Activated CD8-positive, alpha-beta memory T cell treated with anti-CD3 and anti-CD28 coated beads, Interleukin-2, amount 10 ng/mL, durations not matched to agents 7 days and 5 days (primary cell): ENCODE data around the gene KRTAP5-11. TPM values are rescaled to one million over a fixed set of nuclear protein-coding genes. Genes with fewer than 3 reads are reported as not detected.
A peak's percentile ranks its signal among the peaks of the same experiment; 100 is the strongest.
"Not testable (repeated sequence)": the region's sequence is repeated elsewhere in the genome, so short reads cannot be mapped to it uniquely, and the experiment has no call there.

Experiments used
- ATAC-seq: fragments of 150-1000 bp; cut with Tn5 transposase; one replicate; pipeline ENCODE4 v1.10.0; 2021; ENCODE audit warnings: moderate library complexity
- CTCF ChIA-PET: fragments of 350-600 bp; sonication (Branson Sonifier 250); formaldehyde crosslinking; loops from one replicate; lab custom pipeline; 2021; ENCODE audit warnings: antibody characterized with exemption; lab: Charles Lee
- DNase-seq: peaks from one replicate; pipeline ENCODE4 v3.0.0-alpha.2; 2020
- H3K27ac Mint-ChIP-seq: one replicate; pipeline ENCODE4 v1.8.0; 2021; ENCODE audit warnings: mild to moderate bottlenecking, mixed read lengths
- H3K27me3 Mint-ChIP-seq: one replicate; pipeline ENCODE4 v1.8.0; 2021; ENCODE audit warnings: mixed read lengths
- H3K36me3 Mint-ChIP-seq: one replicate; pipeline ENCODE4 v1.8.0; 2021; ENCODE audit warnings: mild to moderate bottlenecking, mixed read lengths
- H3K4me1 Mint-ChIP-seq: one replicate; pipeline ENCODE4 v1.8.0; 2021; ENCODE audit warnings: mixed read lengths
- H3K4me3 Mint-ChIP-seq: one replicate; pipeline ENCODE4 v1.8.0; 2021; ENCODE audit warnings: mild to moderate bottlenecking, moderate library complexity, mixed read lengths
- H3K9me3 Mint-ChIP-seq: one replicate; pipeline ENCODE4 v1.8.0; 2022; ENCODE audit warnings: low read depth, mixed read lengths
- total RNA-seq, 2 experiments: library from RNA; stranded (reverse); gene quantifications; one replicate each; pipeline ENCODE4 v1.2.3, GENCODE V29; 2021

The KRTAP5-11 gene
- total RNA-seq, 2 experiments from 2014 or later, result not detected

DNA sequence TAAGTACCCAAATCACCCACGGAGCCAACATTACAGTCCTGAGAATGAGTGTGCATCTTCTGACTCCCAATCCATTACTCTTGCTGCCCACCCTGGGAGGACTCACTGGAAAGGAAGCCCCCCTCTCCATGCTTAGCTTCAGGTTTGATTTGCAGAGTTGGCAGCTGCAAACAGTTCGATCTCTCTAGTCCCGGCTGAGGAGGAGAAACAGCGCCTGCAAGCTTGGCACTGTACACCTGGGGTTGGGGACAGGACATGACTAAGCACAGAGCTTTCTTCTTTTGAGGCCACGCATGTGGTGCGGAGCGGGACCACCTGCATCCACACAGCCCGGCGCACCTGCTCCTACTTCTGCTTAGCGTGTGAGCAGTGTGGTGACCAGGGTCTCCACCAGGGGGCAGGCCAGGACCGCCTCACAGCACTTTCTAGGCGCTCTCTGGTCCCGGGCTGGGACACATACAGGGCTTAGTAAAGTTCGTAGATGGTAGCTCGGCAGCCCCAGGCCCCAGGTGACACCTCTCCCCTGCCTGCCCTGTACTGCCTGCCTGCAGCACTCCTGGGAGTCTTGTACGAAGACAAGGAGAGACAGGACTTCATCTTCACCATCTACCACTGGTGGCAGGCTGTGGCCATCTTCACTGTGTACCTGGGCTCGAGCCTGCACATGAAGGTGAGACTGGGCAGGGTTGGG is 22.3 kb upstream of the KRTAP5-11 start:
- peaks cover 25% of the 10 kb centered on the region for H3K27me3 Mint-ChIP-seq
- not testable (repeated sequence) for H3K27ac Mint-ChIP-seq

DNA sequence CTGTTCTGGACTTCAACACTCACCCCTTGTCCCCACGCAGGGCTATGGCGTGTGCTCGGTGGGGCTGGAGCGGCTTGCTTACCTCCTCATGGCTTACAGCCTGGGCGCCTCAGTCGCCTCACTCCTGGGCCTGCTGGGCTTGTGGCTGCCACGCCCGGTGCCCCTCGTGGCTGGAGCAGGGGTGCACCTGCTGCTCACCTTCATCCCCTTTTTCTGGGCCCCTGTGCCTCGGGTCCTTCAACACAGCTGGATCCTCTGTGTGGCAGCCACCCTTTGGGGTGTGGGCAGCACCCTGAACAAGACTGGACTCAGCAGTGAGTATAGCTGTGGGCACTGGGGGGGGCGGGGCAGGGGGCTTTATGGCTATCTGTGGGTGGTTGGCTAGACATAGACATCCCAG is 20.5 kb upstream of the KRTAP5-11 start:
- peaks cover 17% of the 10 kb centered on the region for H3K27me3 Mint-ChIP-seq
- H3K27ac Mint-ChIP-seq, H3K36me3 Mint-ChIP-seq, H3K4me1 Mint-ChIP-seq, ATAC-seq, CTCF ChIA-PET, DNase-seq, H3K9me3 Mint-ChIP-seq, H3K4me3 Mint-ChIP-seq: not testable (repeated sequence)

More for the DNA sequence above, 22.3 kb upstream of the KRTAP5-11 start:
- H3K36me3 Mint-ChIP-seq, H3K4me1 Mint-ChIP-seq, H3K4me3 Mint-ChIP-seq, H3K9me3 Mint-ChIP-seq, ATAC-seq, DNase-seq, CTCF ChIA-PET: not testable (repeated sequence)

DNA sequence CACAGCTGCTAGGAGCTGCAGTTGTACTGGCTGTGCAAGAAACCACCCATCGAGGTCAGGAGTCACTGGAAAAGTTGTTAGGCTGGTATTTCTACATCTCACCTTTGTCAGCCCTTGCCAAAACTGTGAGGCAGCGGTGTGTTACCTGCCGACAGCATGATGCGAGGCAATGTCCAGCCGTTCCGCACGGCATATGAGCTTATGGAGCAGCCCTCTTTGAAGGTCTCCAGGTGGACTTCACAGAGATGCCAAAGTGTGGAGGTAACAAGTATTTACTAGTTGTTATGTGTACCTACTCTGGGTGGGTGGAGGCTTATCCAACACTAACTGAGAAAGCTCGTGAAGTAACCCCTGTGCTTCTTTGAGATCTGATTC is 6.9 kb upstream of the KRTAP5-11 start:
- ATAC-seq, CTCF ChIA-PET, H3K36me3 Mint-ChIP-seq: not testable (repeated sequence)

DNA sequence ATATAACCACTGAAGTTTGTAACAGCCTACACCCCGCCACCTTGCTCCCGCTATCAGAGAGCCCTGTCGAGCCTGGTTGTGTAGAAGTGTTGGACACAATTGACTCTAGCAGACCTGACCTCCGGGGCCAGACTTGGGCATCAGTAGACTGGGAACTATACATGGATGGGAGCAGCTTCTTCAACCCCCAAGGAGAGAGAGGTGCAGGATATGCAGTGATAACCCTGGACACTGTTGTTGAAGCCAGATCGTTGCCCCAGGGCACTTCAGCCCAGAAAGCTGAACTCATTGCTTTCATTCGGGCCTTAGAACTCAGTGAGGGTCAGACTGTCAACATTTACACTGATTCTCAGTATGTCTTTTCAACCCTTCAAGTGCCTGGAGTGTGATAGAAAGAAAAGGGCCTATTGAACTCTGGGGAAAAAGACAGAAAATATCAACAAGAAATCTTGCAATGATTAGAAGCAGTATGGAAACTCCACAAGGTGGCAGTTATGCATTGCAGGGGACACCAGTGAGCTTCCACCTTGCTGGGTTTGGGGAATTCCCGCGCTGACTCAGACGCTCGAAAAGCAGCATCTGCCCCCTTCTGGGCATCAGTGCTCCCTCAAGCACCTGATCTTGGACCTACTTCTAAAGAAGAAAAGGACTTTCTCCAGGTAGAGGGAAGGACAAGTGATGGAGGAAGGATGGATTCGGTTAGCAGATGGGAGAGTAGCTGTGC is 6.3 kb upstream of the KRTAP5-11 start:
- ATAC-seq, H3K27me3 Mint-ChIP-seq, H3K9me3 Mint-ChIP-seq, H3K4me1 Mint-ChIP-seq, H3K36me3 Mint-ChIP-seq, CTCF ChIA-PET, H3K4me3 Mint-ChIP-seq, H3K27ac Mint-ChIP-seq: not testable (repeated sequence)
- DNase-seq, result peak; percentile 64

More for the DNA sequence above, 6.9 kb upstream of the KRTAP5-11 start:
- H3K27ac Mint-ChIP-seq, H3K9me3 Mint-ChIP-seq, H3K4me3 Mint-ChIP-seq, H3K27me3 Mint-ChIP-seq, H3K4me1 Mint-ChIP-seq, DNase-seq: not testable (repeated sequence)

DNA sequence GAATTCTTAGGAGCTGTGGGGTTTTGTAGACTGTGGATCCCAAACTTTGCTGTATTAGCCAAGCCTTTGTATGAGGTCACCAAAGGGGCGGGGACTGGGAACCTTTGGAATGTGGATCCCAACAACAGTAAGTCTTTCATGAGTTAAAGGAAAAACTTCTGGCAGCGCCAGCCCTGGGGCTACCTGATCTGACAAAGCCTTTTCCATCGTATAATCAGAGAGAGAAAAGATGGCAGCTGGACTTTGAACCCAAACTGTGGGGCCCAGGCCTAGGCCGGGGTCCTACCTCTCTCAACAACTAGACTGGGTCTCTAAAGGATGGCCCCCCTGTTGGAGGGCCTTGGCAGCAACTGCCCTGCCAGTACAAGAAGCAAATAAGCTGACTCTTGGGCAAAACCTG is 5.6 kb upstream of the KRTAP5-11 start:
- CTCF ChIA-PET, H3K27me3 Mint-ChIP-seq, H3K9me3 Mint-ChIP-seq, DNase-seq, H3K36me3 Mint-ChIP-seq, H3K27ac Mint-ChIP-seq, H3K4me1 Mint-ChIP-seq, H3K4me3 Mint-ChIP-seq, ATAC-seq: not testable (repeated sequence)

DNA sequence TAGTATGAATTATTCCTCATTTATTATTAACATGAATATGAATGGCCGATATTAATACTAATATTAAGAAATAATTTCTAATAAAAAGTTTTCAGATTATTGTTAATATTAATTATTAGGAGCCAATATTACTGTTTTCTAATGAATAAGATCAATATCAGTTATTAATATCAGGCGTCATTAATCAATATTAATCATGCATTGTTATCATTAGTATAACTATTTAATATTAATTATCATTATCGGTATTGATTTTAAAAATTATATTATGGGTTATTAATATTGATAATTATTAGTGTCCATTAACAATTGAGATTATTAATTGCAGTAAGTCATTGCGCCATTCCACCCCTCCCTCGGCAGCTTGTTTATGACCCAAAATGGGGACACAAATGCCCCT is 3.0 kb upstream of the KRTAP5-11 start:
- H3K36me3 Mint-ChIP-seq, H3K27me3 Mint-ChIP-seq, H3K27ac Mint-ChIP-seq, H3K9me3 Mint-ChIP-seq, DNase-seq, ATAC-seq, CTCF ChIA-PET, H3K4me3 Mint-ChIP-seq, H3K4me1 Mint-ChIP-seq: not testable (repeated sequence)

DNA sequence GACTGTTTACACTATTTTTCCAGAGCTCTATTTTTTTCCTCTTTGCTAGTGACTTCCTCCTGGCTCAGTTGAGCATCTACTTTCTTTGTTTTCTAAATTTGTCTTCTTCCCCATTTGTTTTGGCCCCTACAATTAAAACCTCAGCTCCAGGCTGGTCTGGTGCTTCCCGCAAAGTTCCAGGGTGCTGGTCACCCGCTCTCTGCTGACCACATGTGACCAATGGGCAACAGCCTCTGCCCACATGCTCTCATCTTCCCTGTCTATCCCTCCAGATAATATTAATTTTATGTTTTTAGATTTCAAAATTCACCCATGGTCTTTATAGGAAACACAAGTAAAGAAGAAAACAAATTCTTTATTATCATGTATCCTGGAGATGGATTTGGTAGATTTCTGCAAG is 294 bp upstream of the KRTAP5-11 start:
- H3K4me3 Mint-ChIP-seq, ATAC-seq, H3K9me3 Mint-ChIP-seq, H3K27ac Mint-ChIP-seq, DNase-seq, H3K36me3 Mint-ChIP-seq, H3K4me1 Mint-ChIP-seq, CTCF ChIA-PET: not testable (repeated sequence)
- peaks cover 15% of the 10 kb centered on the region for H3K27me3 Mint-ChIP-seq

DNA sequence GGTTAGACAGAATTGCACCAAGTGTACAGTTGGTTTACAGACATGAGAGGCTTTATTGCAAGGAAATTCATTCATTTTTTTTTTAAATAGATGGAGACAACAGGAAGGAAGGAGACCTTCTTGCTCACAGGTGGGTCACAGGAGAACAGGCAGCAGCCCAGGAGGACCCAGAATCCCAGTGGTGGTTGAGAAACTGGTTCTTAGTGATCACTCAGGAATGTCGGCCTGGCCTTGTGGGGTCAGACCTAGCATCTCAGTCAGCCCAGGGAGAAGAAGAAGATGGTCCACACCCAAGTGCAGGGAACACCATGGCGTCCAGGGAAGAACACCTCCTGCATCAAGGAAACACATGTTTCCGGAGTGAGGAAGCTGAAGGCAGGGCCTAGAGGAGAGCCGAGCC is 849 bp downstream of the KRTAP5-11 start:
- CTCF ChIA-PET, result no interaction called here
- no peak overlapping the region for H3K27ac Mint-ChIP-seq
- no peak for ATAC-seq

DNA sequence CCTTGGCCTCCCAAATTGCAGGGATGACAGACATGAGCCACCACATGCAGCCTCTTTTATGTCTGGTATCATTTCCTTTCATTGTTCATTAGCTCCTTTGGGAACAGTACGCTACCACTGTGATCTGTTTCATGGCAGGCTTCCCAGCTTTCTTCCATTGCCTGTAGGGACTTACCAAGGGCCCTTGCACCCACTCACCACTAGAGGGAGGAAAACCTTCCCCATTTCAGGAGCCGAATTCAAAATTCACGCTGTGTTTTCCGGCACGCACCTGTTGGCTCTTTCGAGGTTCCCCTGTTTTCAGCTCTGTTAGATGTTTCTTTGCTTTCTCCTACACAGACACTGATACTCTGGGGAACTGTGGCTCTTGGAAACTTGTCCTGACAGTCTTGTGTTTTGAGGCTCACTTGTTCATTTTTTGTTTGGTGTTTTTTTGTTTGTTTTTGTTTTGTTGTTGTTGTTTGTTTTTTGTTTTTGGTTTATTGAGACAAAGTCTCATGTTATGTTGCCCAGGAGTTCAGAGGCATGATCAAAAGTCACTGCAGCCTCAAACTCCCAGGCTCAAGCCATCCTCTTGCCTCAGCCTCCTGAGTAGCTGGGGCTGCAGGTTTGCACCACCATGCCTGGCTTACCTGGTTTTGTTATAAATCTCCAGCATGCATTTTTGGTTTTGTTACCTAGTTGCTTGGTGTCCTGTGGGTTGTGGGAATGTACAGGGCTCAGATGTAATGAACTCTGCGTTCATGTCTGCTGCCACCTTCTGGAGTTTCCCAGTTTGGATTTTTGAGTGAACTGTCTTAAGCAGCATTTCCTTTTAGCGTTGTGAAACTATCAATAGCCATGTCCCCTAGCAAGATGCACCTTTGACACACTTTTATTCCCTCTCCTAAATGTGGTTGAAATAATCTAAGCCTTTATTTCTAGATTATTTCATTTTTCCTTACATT is 2.3 kb downstream of the KRTAP5-11 start:
- Mint-ChIP-seq H3K4me1 (peaks cover 7% of the 10 kb centered on the region), H3K9me3 (no peaks in the 10 kb centered on the region), H3K4me3 (no peak overlapping the region), H3K36me3 (no peaks in the 10 kb centered on the region), H3K27me3 (peaks cover 15% of the 10 kb centered on the region), H3K27ac (no peak overlapping the region)
- CTCF ChIA-PET, result no interaction called here
- DNase-seq, result no peak
- no peak for ATAC-seq

More for the DNA sequence above, 849 bp downstream of the KRTAP5-11 start:
- DNase-seq, result no peak
- H3K36me3 Mint-ChIP-seq, result no peaks in the 10 kb centered on the region
- peaks cover 7% of the 10 kb centered on the region for H3K4me1 Mint-ChIP-seq
- H3K4me3 Mint-ChIP-seq, result no peak overlapping the region
- no peaks in the 10 kb centered on the region for H3K9me3 Mint-ChIP-seq
- peaks cover 15% of the 10 kb centered on the region for H3K27me3 Mint-ChIP-seq

DNA sequence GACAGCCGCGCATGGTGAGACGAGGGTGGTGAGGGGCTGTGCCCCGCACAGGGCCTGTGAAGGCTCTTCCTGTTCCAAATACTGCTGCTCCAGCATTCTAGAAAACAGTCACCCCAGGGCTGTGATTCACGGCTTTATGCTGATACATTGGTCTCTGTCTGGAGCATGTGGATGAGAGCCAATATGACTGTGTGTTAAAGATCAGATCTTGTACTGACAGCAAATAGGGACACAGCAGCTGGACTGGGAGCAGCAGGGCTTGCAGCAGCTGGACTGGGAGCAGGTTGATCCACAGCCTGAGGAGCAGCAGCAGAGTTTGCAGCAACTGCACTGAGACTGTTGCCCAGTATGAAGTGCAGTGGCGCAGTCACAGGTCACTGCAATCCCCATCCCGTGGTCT is 3.2 kb downstream of the KRTAP5-11 start:
- peaks cover 15% of the 10 kb centered on the region for H3K27me3 Mint-ChIP-seq
- H3K36me3 Mint-ChIP-seq, H3K9me3 Mint-ChIP-seq, H3K27ac Mint-ChIP-seq, ATAC-seq, CTCF ChIA-PET, H3K4me3 Mint-ChIP-seq, H3K4me1 Mint-ChIP-seq, DNase-seq: not testable (repeated sequence)

DNA sequence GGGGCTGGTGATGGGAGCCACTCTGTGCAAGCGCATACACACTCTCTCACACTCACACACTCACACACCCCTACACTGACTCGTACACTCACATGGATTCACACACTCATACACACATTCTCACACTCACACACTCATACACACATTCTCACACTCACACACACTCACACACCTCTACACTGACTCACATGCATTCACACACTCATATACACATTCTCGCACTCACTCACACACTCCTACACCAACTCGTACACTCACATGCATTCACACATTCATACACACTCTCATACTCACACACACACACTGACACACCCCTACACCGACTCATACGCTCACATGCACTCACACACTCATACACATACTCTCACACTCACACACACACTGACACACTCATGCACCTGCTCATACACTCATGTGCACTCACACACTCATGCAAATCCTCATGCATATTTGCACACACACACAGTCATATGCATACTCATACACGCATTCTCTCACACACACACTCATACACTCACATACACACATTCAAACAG is 5.1 kb downstream of the KRTAP5-11 start:
- ATAC-seq (no peak), DNase-seq (no peak)
- H3K36me3 Mint-ChIP-seq, result no peaks in the 10 kb centered on the region
- no peak overlapping the region for H3K4me3 Mint-ChIP-seq
- H3K27ac Mint-ChIP-seq, result no peak overlapping the region
- CTCF ChIA-PET, result no interaction called here
- H3K27me3 Mint-ChIP-seq, result peaks cover 11% of the 10 kb centered on the region
- H3K4me1 Mint-ChIP-seq, result peaks cover 7% of the 10 kb centered on the region
- H3K9me3 Mint-ChIP-seq, result no peaks in the 10 kb centered on the region

DNA sequence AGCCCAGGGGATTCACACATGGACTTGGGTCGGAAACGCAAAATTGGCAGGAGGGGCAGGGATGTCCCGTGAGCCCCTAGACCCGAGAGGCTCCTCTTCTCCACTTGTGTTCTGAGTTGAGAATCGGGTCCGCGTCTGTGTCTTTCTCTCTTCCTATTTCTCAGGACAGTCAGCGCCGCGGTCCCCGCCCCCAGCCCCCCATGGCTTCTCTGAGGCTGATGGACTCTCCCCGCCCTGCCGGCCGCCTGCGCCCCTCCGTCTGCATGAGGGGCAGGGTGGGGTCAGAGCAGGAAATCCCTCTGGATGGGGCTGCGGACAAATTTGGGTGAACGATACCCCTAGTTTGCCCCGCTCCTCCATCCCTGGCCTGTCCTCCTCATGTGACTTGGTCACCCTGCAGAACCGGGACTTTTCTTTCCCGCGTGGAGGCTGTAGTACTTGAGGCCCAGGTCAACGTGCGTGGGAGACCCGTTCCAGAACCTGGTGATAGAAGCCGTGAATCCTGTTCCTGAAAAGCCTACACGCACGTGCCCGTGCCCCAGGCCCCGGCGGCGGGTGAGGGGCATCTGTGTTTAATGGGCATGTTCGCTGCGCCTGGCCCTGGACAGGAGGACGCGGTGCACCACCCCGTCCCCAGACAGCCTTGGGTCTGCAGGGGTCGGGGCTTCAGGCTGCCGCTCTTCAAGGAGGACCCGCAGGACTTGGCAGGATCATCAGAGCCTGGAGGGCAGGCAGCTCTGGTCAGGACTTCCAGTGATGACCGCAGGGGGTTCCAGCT is 5.8 kb downstream of the KRTAP5-11 start:
- H3K4me1 Mint-ChIP-seq, CTCF ChIA-PET, H3K36me3 Mint-ChIP-seq, H3K4me3 Mint-ChIP-seq, DNase-seq, ATAC-seq, H3K27ac Mint-ChIP-seq, H3K9me3 Mint-ChIP-seq: not testable (repeated sequence)
- peaks cover 11% of the 10 kb centered on the region for H3K27me3 Mint-ChIP-seq
